SU-DHL-6 (cell line): Measurements from ENCODE around the gene TMEM121B.

Experiments
- EZH2phosphoT487 ChIP-seq: fragments of 200-600 bp; sonication (generic), shearing (Covaris generic); conservative IDR thresholded peaks from 2 replicates; pipeline ENCODE4 v1.6.1; 2018; ENCODE audit warnings: mild to moderate bottlenecking, antibody characterized with exemption, low read length, moderate library complexity, mixed read lengths
- TF ChIP-seq, protein P1 (sequence below): fragments of 200-600 bp; sonication (generic); IDR thresholded peaks from one replicate; pipeline ENCODE4 v1.5.1; 2017; ENCODE audit warnings: antibody characterized with exemption, mild to moderate bottlenecking, low read length, moderate library complexity; ENCODE audit not compliant: insufficient read depth, poor library complexity, severe bottlenecking

DNA sequence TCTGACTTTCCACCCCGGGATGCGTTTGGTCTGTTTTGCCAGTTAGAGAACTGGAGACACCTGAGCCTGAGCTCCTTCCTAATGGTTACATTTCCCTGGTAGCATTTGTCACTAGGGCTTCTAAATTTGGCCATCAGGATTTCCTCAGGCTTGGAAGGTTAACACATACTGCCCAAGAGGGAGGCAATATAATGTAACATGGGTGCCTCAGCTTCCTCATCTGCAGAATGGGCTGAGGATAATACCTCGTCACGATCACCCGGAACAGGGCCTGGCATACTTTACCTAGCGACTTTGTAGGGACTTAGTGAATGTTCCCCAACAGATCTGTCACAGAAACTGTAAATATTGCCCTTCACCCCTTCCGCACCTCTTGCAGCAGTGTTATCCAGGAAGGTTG lies 25.1 kb downstream of the TMEM121B start:
- TF ChIP-seq, protein P1, sequence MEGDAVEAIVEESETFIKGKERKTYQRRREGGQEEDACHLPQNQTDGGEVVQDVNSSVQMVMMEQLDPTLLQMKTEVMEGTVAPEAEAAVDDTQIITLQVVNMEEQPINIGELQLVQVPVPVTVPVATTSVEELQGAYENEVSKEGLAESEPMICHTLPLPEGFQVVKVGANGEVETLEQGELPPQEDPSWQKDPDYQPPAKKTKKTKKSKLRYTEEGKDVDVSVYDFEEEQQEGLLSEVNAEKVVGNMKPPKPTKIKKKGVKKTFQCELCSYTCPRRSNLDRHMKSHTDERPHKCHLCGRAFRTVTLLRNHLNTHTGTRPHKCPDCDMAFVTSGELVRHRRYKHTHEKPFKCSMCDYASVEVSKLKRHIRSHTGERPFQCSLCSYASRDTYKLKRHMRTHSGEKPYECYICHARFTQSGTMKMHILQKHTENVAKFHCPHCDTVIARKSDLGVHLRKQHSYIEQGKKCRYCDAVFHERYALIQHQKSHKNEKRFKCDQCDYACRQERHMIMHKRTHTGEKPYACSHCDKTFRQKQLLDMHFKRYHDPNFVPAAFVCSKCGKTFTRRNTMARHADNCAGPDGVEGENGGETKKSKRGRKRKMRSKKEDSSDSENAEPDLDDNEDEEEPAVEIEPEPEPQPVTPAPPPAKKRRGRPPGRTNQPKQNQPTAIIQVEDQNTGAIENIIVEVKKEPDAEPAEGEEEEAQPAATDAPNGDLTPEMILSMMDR: no peak
- no peak for TF ChIP-seq EZH2phosphoT487
